DOHH2 (cell line): ENCODE data around the gene FBXW4.

Experiments
- H3F3A ChIP-seq: fragments of 200-600 bp; sonication (generic), shearing (Covaris generic); 2 replicates; pipeline ENCODE4 v1.6.0; 2016; ENCODE audit warnings: antibody characterized with exemption, mild to moderate bottlenecking; ENCODE audit not compliant: control insufficient read depth, insufficient read depth
- H3K27ac ChIP-seq: fragments of 200-600 bp; sonication (generic); 2 replicates; pipeline ENCODE4 v1.5.1; 2014; ENCODE audit warnings: low read depth, mild to moderate bottlenecking, low read length, moderate library complexity
- H3K27me3 ChIP-seq: fragments of 200-600 bp; sonication (generic); 2 replicates; pipeline ENCODE4 v1.6.1; 2014; ENCODE audit warnings: mild to moderate bottlenecking, low read length, mixed read lengths; ENCODE audit not compliant: control insufficient read depth
- H3K36me3 ChIP-seq: fragments of 200-600 bp; sonication (generic); 2 replicates; pipeline ENCODE4 v1.6.1; 2014; ENCODE audit warnings: mild to moderate bottlenecking, low read length, moderate library complexity, mixed read lengths; ENCODE audit not compliant: control insufficient read depth
- H3K4me1 ChIP-seq: fragments of 200-600 bp; sonication (generic); 2 replicates; pipeline ENCODE4 v1.6.1; 2014; ENCODE audit warnings: mild to moderate bottlenecking, low read length, mixed read lengths; ENCODE audit not compliant: control insufficient read depth
- H3K4me2 ChIP-seq: fragments of 200-600 bp; sonication (generic); 2 replicates; pipeline ENCODE4 v1.6.0; 2014; ENCODE audit warnings: mild to moderate bottlenecking, low read length, moderate library complexity
- H3K4me3 ChIP-seq: fragments of 200-600 bp; sonication (generic); 2 replicates; pipeline ENCODE4 v1.5.1; 2014; ENCODE audit warnings: mild to moderate bottlenecking, low read length, mixed read lengths
- H3K79me2 ChIP-seq: fragments of 200-600 bp; sonication (generic); 2 replicates; pipeline ENCODE4 v1.6.1; 2014; ENCODE audit warnings: mild to moderate bottlenecking, low read length, mixed read lengths; ENCODE audit not compliant: control insufficient read depth
- H3K9me2 ChIP-seq: fragments of 200-600 bp; sonication (generic); replicated peaks from 2 replicates; pipeline ENCODE4 v1.6.1; 2014; ENCODE audit warnings: mild to moderate bottlenecking, low read length, mixed read lengths; ENCODE audit not compliant: control insufficient read depth
- H3K9me3 ChIP-seq: fragments of 200-600 bp; sonication (generic); 2 replicates; pipeline ENCODE4 v1.6.1; 2014; ENCODE audit warnings: antibody characterized with exemption, low read length, mixed read lengths; ENCODE audit not compliant: control insufficient read depth, insufficient read depth
- H4K20me1 ChIP-seq: fragments of 200-600 bp; sonication (generic); 2 replicates; pipeline ENCODE4 v1.6.0; 2014; ENCODE audit warnings: low read depth, mild to moderate bottlenecking, antibody characterized with exemption, low read length, moderate library complexity; ENCODE audit not compliant: control insufficient read depth, insufficient read depth
- CTCF ChIP-seq: fragments of 200-600 bp; sonication (generic); IDR thresholded peaks from one replicate; pipeline ENCODE4 v1.5.1; 2014; ENCODE audit warnings: antibody characterized with exemption, mild to moderate bottlenecking, low read depth, low read length; ENCODE audit not compliant: poor library complexity, severe bottlenecking
- EZH2phosphoT487 ChIP-seq: fragments of 200-600 bp; sonication (generic); IDR thresholded peaks from 2 replicates; pipeline ENCODE4 v1.6.1; 2017; ENCODE audit warnings: borderline replicate concordance, mild to moderate bottlenecking, antibody characterized with exemption, low read length, moderate library complexity, mixed read lengths

FBXW4 gene

GRCh38 chr10:101671453-101671852 is 23.5 kb downstream of the FBXW4 start:
- Histone ChIP-seq H3K27me3 (no peaks in the 10 kb centered on the region), H3K4me3 (no peak overlapping the region), H3K4me2 (no peak overlapping the region), H3K9me3 (no peaks in the 10 kb centered on the region), H3K27ac (no peak overlapping the region), H3K9me2 (no peaks in the 10 kb centered on the region), H4K20me1 (no peaks in the 10 kb centered on the region), H3F3A (no peaks in the 10 kb centered on the region), H3K36me3 (peaks cover 88% of the 10 kb centered on the region), H3K79me2 (no peaks in the 10 kb centered on the region), H3K4me1 (peaks cover 11% of the 10 kb centered on the region)
- TF ChIP-seq EZH2phosphoT487, result no peak
- no peak for TF ChIP-seq CTCF

- H4K20me1 ChIP-seq, result no peaks in the 10 kb centered on the region
- TF ChIP-seq CTCF, result no peak
- no peak for TF ChIP-seq EZH2phosphoT487
- no peaks in the 10 kb centered on the region for H3K79me2 ChIP-seq
- H3K4me3 ChIP-seq, result no peak overlapping the region
- no peak overlapping the region for H3K4me2 ChIP-seq
- no peaks in the 10 kb centered on the region for H3K9me2 ChIP-seq
- H3K27me3 ChIP-seq, result no peaks in the 10 kb centered on the region
- no peaks in the 10 kb centered on the region for H3F3A ChIP-seq
- no peak overlapping the region for H3K27ac ChIP-seq
- peaks cover 11% of the 10 kb centered on the region for H3K4me1 ChIP-seq
- H3K36me3 ChIP-seq, result peaks cover 91% of the 10 kb centered on the region
- H3K9me3 ChIP-seq, result no peaks in the 10 kb centered on the region
Observed at GRCh38 chr10:101670635-101671034, 24.3 kb downstream of the FBXW4 start.

- Histone ChIP-seq H3F3A (no peaks in the 10 kb centered on the region), H3K27me3 (no peaks in the 10 kb centered on the region), H3K4me3 (no peak overlapping the region), H4K20me1 (no peaks in the 10 kb centered on the region), H3K9me3 (no peaks in the 10 kb centered on the region), H3K36me3 (peaks cover 90% of the 10 kb centered on the region), H3K9me2 (no peaks in the 10 kb centered on the region), H3K4me1 (peaks cover 11% of the 10 kb centered on the region), H3K4me2 (no peak overlapping the region), H3K27ac (no peak overlapping the region), H3K79me2 (no peaks in the 10 kb centered on the region)
- TF ChIP-seq CTCF (no peak), EZH2phosphoT487 (no peak)
Observed at GRCh38 chr10:101669181-101669580, 25.8 kb downstream of the FBXW4 start.

GRCh38 chr10:101668566-101668965 is 26.4 kb downstream of the FBXW4 start:
- H3K4me3 ChIP-seq, result no peak overlapping the region
- H3K4me1 ChIP-seq, result peaks cover 11% of the 10 kb centered on the region
- peaks cover 92% of the 10 kb centered on the region for H3K36me3 ChIP-seq
- no peak overlapping the region for H3K27ac ChIP-seq
- no peaks in the 10 kb centered on the region for H3K79me2 ChIP-seq
- no peaks in the 10 kb centered on the region for H4K20me1 ChIP-seq
- H3F3A ChIP-seq, result no peaks in the 10 kb centered on the region
- H3K9me3 ChIP-seq, result no peaks in the 10 kb centered on the region
- H3K27me3 ChIP-seq, result no peaks in the 10 kb centered on the region
- H3K9me2 ChIP-seq, result no peaks in the 10 kb centered on the region
- no peak overlapping the region for H3K4me2 ChIP-seq
- TF ChIP-seq EZH2phosphoT487 (no peak), CTCF (no peak)
